Adrenal gland (tissue), 5 donors: ENCODE data around the gene MS4A10.

Source experiments
- CTCF ChIP-seq, 6 experiments: fragments of 450-650 bp in 4 of 6; fragments of 200-600 bp in 2 of 6; sonication (generic) in 1 of 6; IDR thresholded peaks; 1 replicate in 5 of 6; 2 replicates in 1 of 6; pipeline versions ENCODE4 v1.5.1 to v1.8.0; 2016 to 2021; ENCODE audit warnings: antibody characterized with exemption in 6 of 6, mild to moderate bottlenecking in 2 of 6, moderate library complexity in 1 of 6
- POLR2A ChIP-seq, 2 donors: fragments of 450-650 bp; IDR thresholded peaks; one replicate each; pipeline ENCODE4 v1.6.1; 2017; ENCODE audit warnings: antibody characterized with exemption in 2 of 2, mild to moderate bottlenecking in 2 of 2, moderate library complexity in 1 of 2
- donor health status: DM: no; HTN: no; CAD: no.

- no peak for TF ChIP-seq CTCF (IDR thresholded peaks at IDR 0.05)
- TF ChIP-seq POLR2A (IDR thresholded peaks at IDR 0.05): no peak
These were observed 7.4 kb downstream of the MS4A10 start for GRCh38 chr11:60792521-60792920.
